GM19397 (cell line): ENCODE measurements around the gene ANTKMT.

Source experiments
- ATAC-seq: cut with Tn5 transposase; IDR thresholded peaks from one replicate; pipeline ENCODE4 v1.9.1; 2021; ENCODE audit warnings: mild to moderate bottlenecking, moderate library complexity; ENCODE audit not compliant: unreplicated experiment

The ANTKMT gene

GRCh38 chr16:761625-762513 lies 40.9 kb downstream of the ANTKMT start:
- no peak for ATAC-seq

- ATAC-seq = no peak
Observed at GRCh38 chr16:762595-763268, 41.8 kb downstream of the ANTKMT start.

GRCh38 chr16:763369-764183 lies 42.6 kb downstream of the ANTKMT start:
- ATAC-seq = no peak

- no peak for ATAC-seq
Observed at GRCh38 chr16:764184-764750, 43.3 kb downstream of the ANTKMT start.

- no peak for ATAC-seq
Observed at GRCh38 chr16:764848-765487, 44.0 kb downstream of the ANTKMT start.

GRCh38 chr16:765488-765865 lies 44.5 kb downstream of the ANTKMT start:
- ATAC-seq = no peak

GRCh38 chr16:766008-766819 lies 45.3 kb downstream of the ANTKMT start:
- ATAC-seq = no peak

- ATAC-seq = no peak
Observed at GRCh38 chr16:766820-767640, 46.1 kb downstream of the ANTKMT start.

GRCh38 chr16:767743-768235 lies 46.8 kb downstream of the ANTKMT start:
- ATAC-seq = no peak

- no peak for ATAC-seq
Observed at GRCh38 chr16:768428-768827, 47.5 kb downstream of the ANTKMT start.

GRCh38 chr16:769184-769784 lies 48.3 kb downstream of the ANTKMT start:
- no peak for ATAC-seq

- no peak for ATAC-seq
Observed at GRCh38 chr16:769934-770333, 49.0 kb downstream of the ANTKMT start.

GRCh38 chr16:770411-770810 lies 49.5 kb downstream of the ANTKMT start:
- no peak for ATAC-seq
